Body of pancreas (tissue), 4 donors: ENCODE data around the gene ROR1. TPM values are rescaled to one million over a fixed set of nuclear protein-coding genes. Genes with fewer than 3 reads are reported as not detected.

ENCODE experiments used
- ATAC-seq: fragments of 150-250 bp; one replicate; pipeline ENCODE4 v1.9.1; 2016
- DNase-seq, 4 donors: peaks; one replicate each; pipeline ENCODE4 v3.0.0-alpha.2; 2019
- H3K27ac ChIP-seq, 4 donors: fragments of 200-600 bp; sonication (generic); 1 replicate in 3 of 4; 2 replicates in 1 of 4; pipeline versions ENCODE4 v1.5.1 to v1.6.1; 2016 to 2019; ENCODE audit warnings: mild to moderate bottlenecking in 1 of 4, mixed read lengths in 1 of 4, moderate library complexity in 1 of 4
- H3K27me3 ChIP-seq, 2 donors: fragments of 200-600 bp; sonication (generic); one replicate each; pipeline ENCODE4 v1.6.0; 2016; ENCODE audit warnings: mild to moderate bottlenecking in 1 of 2
- H3K36me3 ChIP-seq, 2 donors: fragments of 200-600 bp; sonication (generic); replicated peaks in 1 of 2; 2 replicates each; pipeline ENCODE4 v1.5.1; 2016; ENCODE audit warnings: low read depth in 2 of 2; ENCODE audit not compliant: insufficient read depth in 1 of 2
- H3K4me1 ChIP-seq: fragments of 200-600 bp; sonication (generic); one replicate; pipeline ENCODE4 v1.6.0; 2016
- H3K4me3 ChIP-seq, 2 donors: fragments of 200-600 bp; sonication (generic); 1 replicate in 1 of 2; 2 replicates in 1 of 2; pipeline ENCODE4 v1.5.1; 2016 to 2019
- H3K9me3 ChIP-seq, 3 donors: fragments of 200-600 bp; sonication (generic); 1 replicate in 2 of 3; 2 replicates in 1 of 3; pipeline ENCODE4 v1.5.1; 2016
- POLR2A ChIP-seq, 3 donors: fragments of 450-650 bp; IDR thresholded peaks; one replicate each; pipeline ENCODE4 v1.6.1; 2016; ENCODE audit warnings: antibody characterized with exemption in 3 of 3, mild to moderate bottlenecking in 2 of 3
- WGBS, 2 donors: methylation state at CpG; one replicate each; pipeline ENCODE4 v1.1.5; 2017; 5-methylcytosine and 5-hydroxymethylcytosine counted together
- intact Hi-C: fragments of 100-400 bp; cut with DNase I; formaldehyde crosslinking; loops from one replicate; pipeline ENCODE4 v1.15.1; 2023
- total RNA-seq, 2 donors: library from RNA; depleted of rRNA; stranded (reverse); fragments of >200 nt; gene quantifications; one replicate each; pipeline ENCODE4 v1.1.0, GENCODE V29; 2016
- TF ChIP-seq, protein P1 (sequence below), 7 experiments: fragments of 450-650 bp in 4 of 7; fragments of 200-600 bp in 3 of 7; sonication (generic) in 3 of 7; IDR thresholded peaks; one replicate each; pipeline ENCODE4 v1.5.1; 2016 to 2019; ENCODE audit warnings: antibody characterized with exemption in 7 of 7

The ROR1 gene
- total RNA-seq, 2 donors from 2014 or later: 26.7 to 56.0 TPM

- TF ChIP-seq POLR2A (IDR thresholded peaks at IDR 0.05): no peak
- TF ChIP-seq, protein P1, sequence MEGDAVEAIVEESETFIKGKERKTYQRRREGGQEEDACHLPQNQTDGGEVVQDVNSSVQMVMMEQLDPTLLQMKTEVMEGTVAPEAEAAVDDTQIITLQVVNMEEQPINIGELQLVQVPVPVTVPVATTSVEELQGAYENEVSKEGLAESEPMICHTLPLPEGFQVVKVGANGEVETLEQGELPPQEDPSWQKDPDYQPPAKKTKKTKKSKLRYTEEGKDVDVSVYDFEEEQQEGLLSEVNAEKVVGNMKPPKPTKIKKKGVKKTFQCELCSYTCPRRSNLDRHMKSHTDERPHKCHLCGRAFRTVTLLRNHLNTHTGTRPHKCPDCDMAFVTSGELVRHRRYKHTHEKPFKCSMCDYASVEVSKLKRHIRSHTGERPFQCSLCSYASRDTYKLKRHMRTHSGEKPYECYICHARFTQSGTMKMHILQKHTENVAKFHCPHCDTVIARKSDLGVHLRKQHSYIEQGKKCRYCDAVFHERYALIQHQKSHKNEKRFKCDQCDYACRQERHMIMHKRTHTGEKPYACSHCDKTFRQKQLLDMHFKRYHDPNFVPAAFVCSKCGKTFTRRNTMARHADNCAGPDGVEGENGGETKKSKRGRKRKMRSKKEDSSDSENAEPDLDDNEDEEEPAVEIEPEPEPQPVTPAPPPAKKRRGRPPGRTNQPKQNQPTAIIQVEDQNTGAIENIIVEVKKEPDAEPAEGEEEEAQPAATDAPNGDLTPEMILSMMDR (IDR thresholded peaks at IDR 0.05): no peak
- DNase-seq (no peak), ATAC-seq (no peak)
- no peak overlapping the region for H3K27ac ChIP-seq
- no peaks in the 10 kb centered on the region for H3K27me3 ChIP-seq
- no peaks in the 10 kb centered on the region for H3K9me3 ChIP-seq
- WGBS, 2 donors: 66 to 70% methylated on average over 2 of the region's 2 CpGs
- intact Hi-C loops: no loop called here
- peaks cover 9% of the 10 kb centered on the region for H3K4me1 ChIP-seq
- no peaks in the 10 kb centered on the region for H3K36me3 ChIP-seq
- H3K4me3 ChIP-seq: no peak overlapping the region
Observed at GRCh38 chr1:64062941-64063581, 289.2 kb downstream of the ROR1 start.

DNA sequence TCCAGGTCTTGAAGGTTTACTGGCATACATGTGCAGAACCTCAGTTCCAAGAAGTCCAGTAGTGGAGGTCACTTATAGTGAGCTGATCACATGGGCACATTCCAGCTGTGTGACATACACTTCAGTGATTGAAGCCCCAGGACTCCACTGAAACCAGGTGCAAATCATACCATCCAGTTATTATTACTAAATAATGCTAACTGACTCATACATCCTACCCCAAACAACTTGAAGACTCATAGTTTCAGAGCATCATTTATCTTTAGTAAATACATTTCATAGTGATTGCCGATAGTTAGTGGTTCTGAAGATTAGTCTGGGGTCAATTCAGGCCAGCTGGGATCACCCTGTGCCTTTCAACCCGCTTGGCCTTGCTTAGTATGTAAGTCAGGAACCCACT lies 291.8 kb downstream of the ROR1 start:
- TF ChIP-seq, protein P1 (IDR thresholded peaks at IDR 0.05): no peak
- Histone ChIP-seq H3K27ac (no peak overlapping the region), H3K4me3 (no peak overlapping the region), H3K27me3 (no peaks in the 10 kb centered on the region), H3K9me3 (no peaks in the 10 kb centered on the region), H3K4me1 (peaks cover 4% of the 10 kb centered on the region), H3K36me3 (no peaks in the 10 kb centered on the region)
- 94 to 95% methylated on average over 2 of the region's 2 CpGs for WGBS, 2 donors
- intact Hi-C loops: no loop called here
- no peak for ATAC-seq
- DNase-seq: no peak

DNA sequence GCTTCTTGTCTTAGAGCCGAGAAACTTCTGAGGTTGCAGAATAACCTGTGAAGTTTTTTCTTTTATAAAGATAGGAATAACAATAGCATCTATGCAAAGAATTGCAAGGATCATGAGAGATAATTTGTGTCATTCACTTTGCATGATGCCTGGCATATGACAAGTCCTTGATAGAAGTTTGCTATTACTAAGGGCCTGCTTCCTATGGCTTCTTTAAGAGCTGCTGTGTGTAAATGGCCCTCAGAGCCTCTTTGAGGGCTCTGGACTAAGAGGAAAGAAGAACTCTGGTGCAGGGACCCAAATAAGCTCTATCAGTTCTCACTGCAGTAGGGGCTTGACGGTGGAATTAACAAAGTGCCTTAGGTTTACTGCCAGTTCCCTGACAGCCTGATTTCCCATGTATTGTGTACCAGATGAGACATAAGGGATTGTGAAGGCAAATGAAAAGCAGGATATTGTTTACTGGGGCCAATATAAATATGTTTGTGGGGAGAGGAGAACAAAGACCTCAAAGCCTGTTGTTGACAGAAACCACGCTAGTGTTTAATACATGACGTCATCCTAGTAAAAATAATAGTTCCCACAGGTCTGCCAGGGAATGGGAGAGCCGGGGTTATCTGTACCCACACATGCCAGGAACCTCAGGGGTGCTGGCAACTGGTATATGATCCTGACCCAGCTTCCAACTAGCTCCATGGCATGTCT lies 298.4 kb downstream of the ROR1 start:
- no peaks in the 10 kb centered on the region for H3K36me3 ChIP-seq
- H3K4me3 ChIP-seq: no peak overlapping the region
- H3K27ac ChIP-seq: peak overlapping the region in 3 of 4 donors; percentile 10 to 36 (median 17)
- 34 to 35% methylated on average over 5 of the region's 5 CpGs for WGBS, 2 donors
- intact Hi-C loops: no loop called here
- peak in 3 of 4 donors; percentile 14 to 35 (median 33) for DNase-seq
- H3K4me1 ChIP-seq: peaks cover 25% of the 10 kb centered on the region
- peak; percentile 82 for ATAC-seq
- TF ChIP-seq POLR2A (IDR thresholded peaks at IDR 0.05): no peak
- TF ChIP-seq, protein P1 (IDR thresholded peaks at IDR 0.05): no peak
- H3K9me3 ChIP-seq: no peaks in the 10 kb centered on the region
- no peaks in the 10 kb centered on the region for H3K27me3 ChIP-seq

- 40 to 48% methylated on average over 2 of the region's 2 CpGs for WGBS, 2 donors
- Histone ChIP-seq H3K9me3 (no peaks in the 10 kb centered on the region), H3K4me3 (no peak overlapping the region), H3K36me3 (no peaks in the 10 kb centered on the region), H3K27me3 (no peaks in the 10 kb centered on the region), H3K4me1 (peaks cover 25% of the 10 kb centered on the region), H3K27ac (no peak overlapping the region)
- ATAC-seq (no peak), DNase-seq (no peak)
- TF ChIP-seq POLR2A (IDR thresholded peaks at IDR 0.05): no peak
- TF ChIP-seq, protein P1 (IDR thresholded peaks at IDR 0.05): no peak
- intact Hi-C loops: no loop called here
Observed at GRCh38 chr1:64073705-64074104, 299.9 kb downstream of the ROR1 start.
